Dedifferentiated amniotic fluid mesenchymal stem cell (primary cell): Measurements from ENCODE around the gene ZNF837.

Experiments
- DNase-seq: peaks from one replicate; pipeline ENCODE4 v3.0.0-alpha.2; 2016; ENCODE audit errors: extremely low spot score

ZNF837 gene

GRCh38 chr19:58318297-58318696 lies 62.5 kb downstream of the ZNF837 start:
- no peak for DNase-seq
